ENCODE measurements around the gene CCDC102A. TPM values are rescaled to one million over a fixed set of nuclear protein-coding genes. Genes with fewer than 3 reads are reported as not detected.

Gene CCDC102A
- total and polyA plus RNA-seq, 5 experiments from 2014 or later = 7.0 to 17.0 (median 9.2) TPM

- ATAC-seq = no peak
- no peak for DNase-seq
- no peaks in the 10 kb centered on the region for H3K27me3 Mint-ChIP-seq
- POLR2A ChIA-PET = interaction anchor here (0.9 to 1.6 kb wide), 3 partner anchors 9 to 79 kb away, joined by 3 to 5 read pairs (median 4); partner anchors contain the start of gene POLR2C
- no peaks in the 10 kb centered on the region for H3K36me3 Mint-ChIP-seq
- H3K27ac Mint-ChIP-seq = peak overlapping the region in 8 of 10 donors; percentile 56 to 91 (median 76)
- peaks cover 39 to 89% (median 64%) of the 10 kb centered on the region in 4 donors for H3K4me1 Mint-ChIP-seq
- peak overlapping the region in 4 of 10 donors; percentile 66 to 91 (median 84) for H3K4me3 Mint-ChIP-seq
- H3K9me3 Mint-ChIP-seq = no peaks in the 10 kb centered on the region
These were observed 4.8 kb upstream of the CCDC102A start for GRCh38 chr16:57540906-57541753.

- POLR2A ChIA-PET = interaction anchor here (1.6 kb wide), 1 partner anchor 78 kb away, joined by 4 read pairs; the partner anchor contains the start of gene POLR2C
- Mint-ChIP-seq H3K4me3 (peak overlapping the region in 3 of 10 donors; percentile 23 to 55 (median 33)), H3K27me3 (no peaks in the 10 kb centered on the region), H3K36me3 (no peaks in the 10 kb centered on the region), H3K9me3 (no peaks in the 10 kb centered on the region), H3K4me1 (peaks cover 39 to 86% (median 69%) of the 10 kb centered on the region in 4 donors), H3K27ac (peak overlapping the region in 6 of 10 donors; percentile 24 to 74 (median 68))
- DNase-seq (no peak), ATAC-seq (no peak)
These were observed 4.0 kb upstream of the CCDC102A start for GRCh38 chr16:57540387-57540786.

GRCh38 chr16:57539072-57539796 is 2.9 kb upstream of the CCDC102A start:
- no peak for DNase-seq
- Mint-ChIP-seq H3K4me3 (peak overlapping the region in 5 of 10 donors; percentile 0 to 92 (median 27)), H3K9me3 (no peaks in the 10 kb centered on the region), H3K27me3 (no peaks in the 10 kb centered on the region), H3K27ac (peak overlapping the region in 7 of 10 donors; percentile 41 to 92 (median 72)), H3K4me1 (peaks cover 42 to 85% (median 73%) of the 10 kb centered on the region in 4 donors), H3K36me3 (no peaks in the 10 kb centered on the region)
- no peak for ATAC-seq
- POLR2A ChIA-PET = interaction anchor here (2.8 to 3.3 kb wide), 2 partner anchors 19 to 53 kb away, joined by 13 to 42 read pairs; partner anchors contain the start of gene DOK4

- no peak for ATAC-seq
- POLR2A ChIA-PET = interaction anchor here (1.2 to 3.3 kb wide), 5 partner anchors 10 to 591 kb away, joined by 6 to 42 read pairs (median 7); partner anchors contain the start of genes CFAP20, DOK4 and POLR2C
- DNase-seq = no peak
- H3K36me3 Mint-ChIP-seq = no peaks in the 10 kb centered on the region
- H3K4me1 Mint-ChIP-seq = peaks cover 45 to 85% (median 73%) of the 10 kb centered on the region in 4 donors
- H3K9me3 Mint-ChIP-seq = no peaks in the 10 kb centered on the region
- H3K4me3 Mint-ChIP-seq = peak overlapping the region; percentile 83 to 93 (median 88)
- peak overlapping the region; percentile 87 to 96 (median 94) for H3K27ac Mint-ChIP-seq
- H3K27me3 Mint-ChIP-seq = no peaks in the 10 kb centered on the region
These were observed 1.9 kb upstream of the CCDC102A start for GRCh38 chr16:57538235-57538721.

GRCh38 chr16:57537581-57538234 is 1.3 kb upstream of the CCDC102A start:
- Mint-ChIP-seq H3K4me1 (peaks cover 46 to 86% (median 74%) of the 10 kb centered on the region in 4 donors), H3K9me3 (no peaks in the 10 kb centered on the region), H3K27me3 (no peaks in the 10 kb centered on the region), H3K4me3 (peak overlapping the region; percentile 83 to 93 (median 88)), H3K27ac (peak overlapping the region; percentile 87 to 96 (median 94)), H3K36me3 (no peaks in the 10 kb centered on the region)
- DNase-seq = no peak
- no peak for ATAC-seq
- POLR2A ChIA-PET = interaction anchor here (0.6 to 3.3 kb wide), 14 partner anchors 10 to 1018 kb away, joined by 3 to 42 read pairs (median 6); partner anchors contain the start of genes CFAP20, CIAPIN1, COQ9 and DOK4

- no peaks in the 10 kb centered on the region for H3K9me3 Mint-ChIP-seq
- DNase-seq = no peak
- POLR2A ChIA-PET = interaction anchor here (0.6 to 3.3 kb wide), 16 partner anchors 9 to 1018 kb away, joined by 3 to 42 read pairs (median 5); partner anchors contain the start of genes CFAP20, CIAPIN1, COQ9 and DOK4
- H3K4me3 Mint-ChIP-seq = peak overlapping the region; percentile 83 to 93 (median 88)
- no peaks in the 10 kb centered on the region for H3K27me3 Mint-ChIP-seq
- ATAC-seq = no peak
- peaks cover 44 to 85% (median 73%) of the 10 kb centered on the region in 4 donors for H3K4me1 Mint-ChIP-seq
- peak overlapping the region; percentile 87 to 96 (median 94) for H3K27ac Mint-ChIP-seq
- H3K36me3 Mint-ChIP-seq = no peaks in the 10 kb centered on the region
These were observed 779 bp upstream of the CCDC102A start for GRCh38 chr16:57537194-57537505.

GRCh38 chr16:57535680-57536305 is 578 bp downstream of the CCDC102A start:
- peak; percentile 85 to 95 (median 90) for DNase-seq
- H3K4me3 Mint-ChIP-seq = peak overlapping the region; percentile 73 to 90 (median 82)
- peak overlapping the region; percentile 90 to 99 (median 94) for H3K27ac Mint-ChIP-seq
- no peaks in the 10 kb centered on the region for H3K9me3 Mint-ChIP-seq
- H3K4me1 Mint-ChIP-seq = peaks cover 49 to 86% (median 77%) of the 10 kb centered on the region in 4 donors
- H3K27me3 Mint-ChIP-seq = no peaks in the 10 kb centered on the region
- POLR2A ChIA-PET = interaction anchor here (0.6 to 3.3 kb wide), 8 partner anchors 13 to 236 kb away, joined by 3 to 42 read pairs (median 4); partner anchors contain the start of genes CIAPIN1, COQ9, DOK4 and KATNB1
- ATAC-seq = peak; percentile 82 to 85
- no peaks in the 10 kb centered on the region for H3K36me3 Mint-ChIP-seq

GRCh38 chr16:57534881-57535658 is 1.3 kb downstream of the CCDC102A start:
- Mint-ChIP-seq H3K27me3 (no peaks in the 10 kb centered on the region), H3K9me3 (no peaks in the 10 kb centered on the region), H3K4me3 (peak overlapping the region; percentile 61 to 90 (median 82)), H3K36me3 (no peaks in the 10 kb centered on the region), H3K27ac (peak overlapping the region; percentile 91 to 99 (median 96)), H3K4me1 (peaks cover 54 to 88% (median 81%) of the 10 kb centered on the region in 4 donors)
- DNase-seq (peak in 4 of 10 donors; percentile 12 to 55 (median 24)), ATAC-seq (no peak)
- POLR2A ChIA-PET = interaction anchor here (1.0 to 2.2 kb wide), 3 partner anchors 17 to 200 kb away, joined by 3 to 8 read pairs (median 3); partner anchors contain the start of genes CIAPIN1, COQ9 and KATNB1

- peak in 3 of 10 donors; percentile 20 to 47 (median 23) for DNase-seq
- Mint-ChIP-seq H3K36me3 (peaks cover 0 to 5% (median 5%) of the 10 kb centered on the region in 3 donors), H3K27me3 (no peaks in the 10 kb centered on the region), H3K27ac (peak overlapping the region; percentile 91 to 99 (median 96)), H3K9me3 (no peaks in the 10 kb centered on the region), H3K4me1 (peaks cover 61 to 90% (median 86%) of the 10 kb centered on the region in 4 donors), H3K4me3 (peak overlapping the region; percentile 55 to 90 (median 79))
- ATAC-seq = no peak
- POLR2A ChIA-PET = interaction anchor here (0.8 to 1.5 kb wide), 6 partner anchors 8 to 201 kb away, joined by 3 to 4 read pairs (median 4); partner anchors contain the start of genes ADGRG5, CIAPIN1, COQ9 and DOK4
These were observed 2.0 kb downstream of the CCDC102A start for GRCh38 chr16:57534337-57534880.

Measured in naive thymus-derived CD8-positive, alpha-beta T cell (primary cell).